ENCODE data around the gene CCDC27.

DNA sequence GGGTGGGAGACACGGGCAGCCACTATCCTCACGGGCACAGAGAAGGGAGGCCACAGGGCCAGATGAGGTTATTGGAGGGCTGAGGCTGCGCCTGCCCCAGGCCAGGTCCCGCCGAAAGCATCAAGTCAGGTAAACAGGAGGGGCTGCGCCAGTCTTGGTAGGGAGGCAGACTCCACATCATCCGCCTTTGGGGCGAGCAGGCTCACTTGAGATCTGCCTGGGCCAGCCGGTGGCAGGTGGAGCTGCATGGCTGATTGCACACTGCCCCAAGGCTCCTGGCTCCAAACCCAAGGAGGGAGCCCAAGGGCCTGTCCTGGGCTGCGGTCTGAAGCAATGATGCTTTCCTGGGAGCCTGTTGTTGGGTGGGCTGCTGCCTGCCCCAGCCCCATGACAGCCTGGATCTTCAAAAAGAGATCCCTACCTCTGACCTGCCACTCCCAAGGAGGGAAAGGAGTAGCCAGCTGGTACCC lies 24.9 kb downstream of the CCDC27 start:
- TF ChIP-seq TAF1 (IDR thresholded peaks at IDR 0.05; ENCODE audit: low read depth, low read length) (no peak), POLR2A (IDR thresholded peaks at IDR 0.05; ENCODE audit: low read depth, low read length) (no peak), POLR2AphosphoS5 (IDR thresholded peaks at IDR 0.05; ENCODE audit: low read depth, low read length) (no peak), SPI1 (IDR thresholded peaks at IDR 0.05; ENCODE audit: low read depth, low read length) (no peak), POU2F2 (IDR thresholded peaks at IDR 0.05; ENCODE audit: low read depth, low read length) (no peak), PAX5 (IDR thresholded peaks at IDR 0.05; ENCODE audit: insufficient read depth, low read length, severe bottlenecking) (no peak)

Data from GM12891 (cell line).